Stimulated activated CD4-positive, alpha-beta T cell treated with anti-CD3 and anti-CD28 coated beads, Interleukin-1b, Interleukin-23, amount 100 ng/mL, for 24 hours (primary cell): ENCODE data around the gene KLHL21.
"Not testable (repeated sequence)": the region's sequence is repeated elsewhere in the genome, so short reads cannot be mapped to it uniquely, and the experiment has no call there.

ENCODE experiments used
- DNase-seq, 4 experiments: peaks; one replicate each; pipeline ENCODE4 v3.0.0-alpha.2; 2020; ENCODE audit warnings: low read depth in 4 of 4, low spot score in 1 of 4

The KLHL21 gene

GRCh38 chr1:6600410-6601048, 2.1 kb downstream of the KLHL21 start:
- DNase-seq: no peak

- not testable (repeated sequence) for DNase-seq
Measured at GRCh38 chr1:6599991-6600390, 2.7 kb downstream of the KLHL21 start.

GRCh38 chr1:6599141-6599975, 3.3 kb downstream of the KLHL21 start:
- no peak for DNase-seq

GRCh38 chr1:6597777-6598131, 4.9 kb downstream of the KLHL21 start:
- DNase-seq: no peak

- DNase-seq: no peak
Measured at GRCh38 chr1:6596886-6597776, 5.5 kb downstream of the KLHL21 start.

DNA sequence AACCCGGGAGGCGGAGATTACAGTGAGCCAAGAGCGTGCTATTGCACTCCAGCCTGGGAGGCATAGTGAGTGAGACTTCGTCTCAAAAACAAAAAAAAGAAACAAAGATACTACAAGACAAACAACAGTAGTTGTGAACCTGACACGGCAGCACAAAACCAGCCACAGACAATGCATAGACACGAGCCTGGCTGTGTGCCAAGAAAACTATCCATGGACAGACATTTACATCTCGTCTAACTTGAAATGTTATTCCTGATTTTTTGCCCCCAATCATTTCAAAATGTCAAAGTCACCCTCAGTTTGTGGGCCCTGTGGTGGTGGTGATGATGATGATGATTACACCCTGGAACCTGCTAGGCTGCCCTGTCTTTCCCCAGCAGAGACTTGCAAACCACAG, 6.3 kb downstream of the KLHL21 start:
- no peak for DNase-seq

DNA sequence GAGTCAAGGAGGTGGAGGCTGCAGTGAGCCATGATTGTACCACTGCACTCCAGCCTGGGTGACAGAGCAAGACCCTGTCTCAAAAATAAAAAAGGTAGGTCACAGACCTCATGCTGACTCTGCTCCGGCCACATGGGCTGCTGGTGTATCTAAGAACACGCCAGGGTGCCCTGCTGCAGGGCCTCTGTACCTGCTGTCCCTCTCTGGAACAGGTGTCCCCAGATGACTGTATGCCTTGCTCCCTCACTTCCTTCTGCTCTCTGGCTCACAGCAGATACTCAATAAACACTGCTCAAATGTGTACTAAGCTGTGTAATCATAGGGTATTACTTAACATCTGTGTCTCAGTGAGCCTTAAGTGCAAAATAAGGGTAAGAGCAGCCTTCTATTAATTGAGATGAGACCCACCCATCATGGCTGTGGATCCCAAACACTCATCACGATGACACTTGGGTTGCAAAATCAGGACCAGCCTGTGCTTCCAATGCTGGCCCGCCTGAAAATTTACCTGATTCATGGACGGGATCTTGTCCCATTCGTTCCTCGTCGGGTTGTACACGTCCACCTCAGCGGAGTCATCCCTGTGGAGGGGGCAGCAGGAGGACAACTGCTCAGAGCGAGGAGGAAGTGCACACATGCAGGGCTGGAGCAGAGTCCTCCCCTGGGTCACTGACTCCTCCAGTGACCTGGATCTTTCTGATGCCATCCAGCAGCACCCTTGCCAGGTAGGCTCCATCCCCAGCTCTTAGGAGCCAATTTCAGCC, 7.5 kb downstream of the KLHL21 start:
- no peak for DNase-seq

DNA sequence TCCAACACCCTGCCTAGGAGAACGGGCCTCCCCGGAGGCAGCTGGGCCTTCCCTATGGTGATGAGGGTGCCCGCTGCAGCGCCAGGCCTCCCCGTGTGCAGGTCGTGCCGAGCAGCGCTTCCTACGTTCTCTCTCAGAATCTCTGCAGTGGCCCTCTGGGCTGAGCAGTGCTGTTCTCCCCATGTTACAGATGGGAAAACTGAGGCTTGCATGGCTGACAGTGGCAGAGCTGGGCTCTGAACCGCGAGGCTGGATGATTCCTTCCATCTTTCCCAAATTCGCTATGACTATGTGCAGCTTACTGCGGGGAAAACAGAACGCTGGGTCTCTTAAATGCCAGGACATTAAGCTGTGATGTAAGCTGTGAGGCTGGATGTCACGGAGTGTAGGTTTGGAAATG, 8.9 kb downstream of the KLHL21 start:
- DNase-seq: no peak

- no peak for DNase-seq
Measured at GRCh38 chr1:6592865-6593593, 9.6 kb downstream of the KLHL21 start.

GRCh38 chr1:6592441-6592840, 10.2 kb downstream of the KLHL21 start:
- no peak for DNase-seq

GRCh38 chr1:6591644-6592043, 11.0 kb downstream of the KLHL21 start:
- DNase-seq: no peak

GRCh38 chr1:6591222-6591621, 11.4 kb downstream of the KLHL21 start:
- no peak for DNase-seq

GRCh38 chr1:6590046-6590445, 12.6 kb downstream of the KLHL21 start:
- DNase-seq: no peak

- no peak for DNase-seq
Measured at GRCh38 chr1:6588893-6589520, 13.7 kb downstream of the KLHL21 start.

DNA sequence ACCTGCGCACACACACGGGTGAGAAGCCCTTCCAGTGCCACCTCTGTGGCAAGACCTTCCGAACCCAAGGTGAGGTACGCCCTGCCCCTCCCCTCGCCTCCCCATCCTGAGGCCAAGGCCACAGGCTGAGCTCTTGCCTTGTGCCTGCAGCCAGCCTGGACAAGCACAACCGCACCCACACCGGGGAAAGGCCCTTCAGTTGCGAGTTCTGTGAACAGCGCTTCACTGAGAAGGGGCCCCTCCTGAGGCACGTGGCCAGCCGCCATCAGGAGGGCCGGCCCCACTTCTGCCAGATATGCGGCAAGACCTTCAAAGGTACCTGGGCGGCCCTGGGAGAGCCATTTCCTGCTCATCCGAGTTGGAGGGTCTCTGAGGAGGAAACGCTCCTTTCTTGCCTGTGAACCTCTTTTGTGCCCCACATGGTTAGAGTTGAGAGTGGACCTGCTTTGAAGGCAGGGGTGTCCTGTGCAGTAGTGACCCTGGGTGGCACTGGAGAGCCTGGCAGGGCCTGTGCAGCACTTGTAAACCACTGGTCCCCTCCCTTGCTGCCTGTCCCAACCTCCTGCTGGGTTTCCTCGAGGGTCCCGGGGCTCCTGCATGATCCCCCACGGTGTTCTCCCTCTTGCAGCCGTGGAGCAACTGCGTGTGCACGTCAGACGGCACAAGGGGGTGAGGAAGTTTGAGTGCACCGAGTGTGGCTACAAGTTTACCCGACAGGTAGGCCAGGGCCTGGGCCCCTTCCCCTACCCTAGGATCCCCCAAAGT, 14.4 kb downstream of the KLHL21 start:
- no peak for DNase-seq

GRCh38 chr1:6587261-6588005, 15.2 kb downstream of the KLHL21 start:
- no peak for DNase-seq

DNA sequence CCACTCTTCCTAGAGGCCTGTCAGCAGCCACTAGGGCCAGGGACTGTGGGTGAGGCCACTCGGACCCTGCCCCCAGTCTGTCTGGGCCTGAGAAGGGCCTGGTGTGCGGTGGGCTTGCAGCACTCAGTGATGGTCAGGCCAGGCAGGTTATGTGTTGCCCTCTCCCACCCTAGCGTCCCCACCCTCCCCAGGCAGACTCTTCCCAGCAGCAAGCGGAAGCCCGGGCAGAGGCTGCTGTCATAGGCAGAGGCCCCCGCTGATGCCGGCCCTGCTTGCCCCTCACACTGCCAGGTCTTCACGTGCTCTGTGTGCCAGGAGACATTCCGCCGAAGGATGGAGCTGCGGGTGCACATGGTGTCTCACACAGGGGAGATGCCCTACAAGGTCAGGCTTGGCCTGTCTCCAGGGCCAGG, 16.3 kb downstream of the KLHL21 start:
- no peak for DNase-seq

DNA sequence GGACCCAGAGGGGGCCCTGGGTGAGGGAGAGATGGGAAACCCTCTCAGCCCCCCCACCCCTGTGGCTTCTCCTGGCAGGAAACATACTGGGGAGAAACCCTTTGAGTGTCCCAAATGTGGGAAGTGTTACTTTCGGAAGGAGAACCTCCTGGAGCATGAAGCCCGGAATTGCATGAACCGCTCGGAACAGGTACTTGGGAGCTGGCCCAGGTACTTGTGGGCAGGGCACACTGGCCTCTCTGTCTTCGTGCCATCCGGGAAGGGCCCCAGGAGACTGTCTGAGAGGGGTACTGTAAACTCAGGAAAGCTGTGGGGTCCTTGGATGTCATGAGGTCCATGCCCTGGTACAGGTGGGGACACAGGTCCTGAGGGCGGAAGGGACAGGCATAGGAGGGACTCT, 16.8 kb downstream of the KLHL21 start:
- DNase-seq: no peak
